NCI-H2227 treated with DMSO at 0.1 percent for 48 hours (cell line): ENCODE measurements around the gene GALNT1.

Experiments used
- DNase-seq: peaks from one replicate; lab custom pipeline; 2025; lab: John Stamatoyannopoulos, UW

Gene GALNT1

DNA sequence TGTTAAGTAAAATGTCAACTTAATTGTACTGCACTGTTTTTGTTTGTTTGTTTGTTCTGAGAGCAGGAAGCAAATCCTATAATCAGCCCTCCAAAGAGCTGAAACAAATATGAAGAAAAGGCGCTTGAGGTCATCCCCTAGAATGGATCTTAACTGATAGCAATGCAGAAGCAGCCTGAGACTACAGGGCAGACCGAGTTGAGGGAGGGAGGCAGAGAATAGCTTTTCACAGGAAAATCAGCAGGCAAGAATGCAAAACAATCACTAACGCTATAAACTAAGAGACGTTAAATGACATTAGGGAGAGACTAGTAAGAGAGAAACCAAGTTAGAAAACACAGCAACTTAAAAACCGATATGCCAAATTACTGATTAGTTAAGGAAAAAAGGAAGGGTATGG lies 37.2 kb downstream of the GALNT1 start:
- peak; percentile 15 for DNase-seq

DNA sequence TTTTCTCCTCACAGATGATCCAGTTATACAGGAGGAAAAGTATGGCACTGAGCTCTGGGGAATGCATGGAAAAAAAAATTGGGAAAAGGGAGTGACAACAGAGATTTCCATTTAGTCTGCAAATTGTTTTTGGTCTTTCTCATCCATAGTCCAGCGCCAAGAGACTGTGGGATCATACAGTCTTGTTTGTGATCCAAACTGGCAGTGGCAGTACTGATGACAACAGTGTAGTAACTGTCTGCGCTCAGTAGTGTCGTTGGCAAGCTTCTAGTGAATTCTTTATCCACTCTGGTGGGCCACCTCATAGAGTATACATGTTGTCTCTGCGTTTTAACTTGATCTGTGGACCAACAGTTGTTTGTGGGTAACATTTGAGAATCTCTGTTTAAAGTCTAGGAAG lies 37.9 kb downstream of the GALNT1 start:
- DNase-seq, result no peak

DNA sequence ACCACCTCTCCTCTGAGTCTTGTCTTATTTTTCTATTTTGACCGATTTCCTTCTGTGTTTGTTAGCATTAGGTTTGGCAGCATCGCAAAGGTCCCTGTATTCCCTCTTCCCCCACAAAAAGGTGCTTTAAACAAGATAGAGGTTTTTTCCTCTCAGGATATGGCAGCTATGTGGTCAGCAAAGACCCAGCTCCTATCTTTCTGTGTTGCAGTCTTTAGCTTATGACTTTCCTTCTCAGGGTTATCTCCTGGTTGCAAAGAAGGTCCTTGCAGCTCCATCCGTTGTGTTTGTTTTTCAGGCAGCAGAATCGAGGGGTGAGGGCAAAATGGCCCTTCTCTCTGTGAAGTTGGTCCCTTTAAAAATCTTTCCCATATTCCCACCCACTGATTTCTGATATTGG lies 38.4 kb downstream of the GALNT1 start:
- no peak for DNase-seq

DNA sequence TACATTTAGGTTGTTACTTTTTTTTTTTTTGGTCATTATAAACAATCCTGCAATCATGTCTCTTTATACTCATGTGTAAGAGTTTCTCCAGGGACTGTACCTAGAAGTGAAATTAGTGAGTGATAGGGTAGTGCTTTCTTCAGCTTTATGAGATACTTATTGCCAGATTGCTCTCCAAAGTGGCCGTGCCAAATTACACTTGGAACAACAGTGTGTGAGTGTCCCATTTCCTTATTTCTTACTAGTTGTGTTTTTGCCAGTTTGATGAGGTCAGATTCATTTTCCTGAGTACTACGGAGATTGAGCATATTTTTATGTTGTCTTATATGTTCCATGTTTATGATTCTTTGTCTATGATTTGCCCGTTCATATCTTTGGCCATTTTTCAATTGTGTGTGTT lies 39.2 kb downstream of the GALNT1 start:
- DNase-seq, result no peak

DNA sequence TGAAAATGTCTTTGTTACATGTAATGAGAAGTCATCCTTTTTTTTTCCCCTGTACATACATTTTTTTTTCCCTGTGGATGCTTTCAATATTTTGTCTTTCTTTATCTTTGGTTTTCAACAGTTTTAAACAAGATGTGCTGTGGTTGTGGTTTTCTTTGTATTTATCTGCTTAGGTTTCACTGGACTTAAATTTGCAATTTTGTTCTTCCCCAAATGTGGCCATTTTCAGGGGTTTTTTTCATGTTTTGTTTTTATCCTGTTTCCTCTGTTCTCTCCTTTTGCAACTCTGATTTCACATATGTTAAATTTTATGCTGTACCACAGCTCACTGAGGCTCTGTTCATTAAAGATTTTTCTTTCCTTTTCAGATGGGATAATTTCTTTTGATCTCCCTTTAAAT lies 41.7 kb downstream of the GALNT1 start:
- DNase-seq, result no peak

DNA sequence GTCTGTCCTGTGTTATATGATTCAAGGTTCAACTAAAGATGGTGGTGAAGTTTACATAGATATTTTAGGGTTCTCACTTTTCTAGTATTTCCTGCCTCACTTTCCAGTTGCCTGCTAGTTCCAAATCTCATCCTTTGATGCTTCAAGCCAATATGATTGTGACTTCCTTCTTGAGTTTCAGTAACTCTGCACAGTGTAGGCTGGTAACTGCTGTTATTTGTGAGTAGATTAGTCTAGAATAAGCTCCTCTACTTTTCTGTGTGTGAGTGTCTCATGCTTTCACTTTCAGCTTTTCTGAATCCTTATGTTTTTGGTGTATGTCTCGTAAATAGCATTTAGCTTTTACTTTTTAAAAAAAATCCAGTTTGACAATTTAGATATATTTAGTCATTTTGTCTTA lies 42.6 kb downstream of the GALNT1 start:
- DNase-seq, result no peak

DNA sequence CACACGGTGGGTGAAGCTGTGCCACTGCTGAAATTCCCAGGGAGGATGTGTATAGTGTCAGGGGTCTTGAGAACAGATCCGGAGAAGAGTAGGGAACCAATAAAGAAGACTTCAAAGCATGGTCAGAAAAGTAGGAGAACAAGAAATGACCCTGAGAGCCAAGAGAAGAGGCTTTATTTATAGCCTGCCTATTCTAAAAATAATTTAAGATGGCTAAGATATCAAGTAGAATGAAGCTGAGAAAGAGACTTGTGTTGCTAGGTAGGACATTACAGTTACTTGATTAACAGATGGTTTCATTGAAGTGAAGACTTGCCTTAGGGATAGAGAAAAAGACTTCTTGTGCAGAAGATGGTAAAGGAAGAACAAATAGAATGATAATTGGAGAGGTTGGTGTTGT lies 43.7 kb downstream of the GALNT1 start:
- DNase-seq, result no peak

DNA sequence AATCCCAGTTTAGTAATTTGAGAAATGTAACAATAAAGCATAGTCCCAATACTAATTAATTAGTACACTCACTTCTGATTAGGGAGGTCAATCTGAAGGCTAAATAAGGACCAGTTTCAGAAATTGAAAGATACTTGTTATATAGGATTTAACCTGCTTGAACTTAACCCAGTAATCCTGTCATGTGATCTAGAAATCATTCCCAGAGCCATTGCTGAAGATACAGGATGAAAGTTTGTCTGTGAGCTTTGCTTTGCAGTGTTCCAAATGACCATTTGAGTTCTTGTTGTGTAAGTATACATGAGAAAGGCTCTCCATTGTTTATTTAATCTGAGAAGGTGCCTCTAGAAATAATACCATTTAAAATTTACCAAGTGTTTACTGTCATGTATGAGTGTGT lies 52.2 kb downstream of the GALNT1 start:
- no peak for DNase-seq

DNA sequence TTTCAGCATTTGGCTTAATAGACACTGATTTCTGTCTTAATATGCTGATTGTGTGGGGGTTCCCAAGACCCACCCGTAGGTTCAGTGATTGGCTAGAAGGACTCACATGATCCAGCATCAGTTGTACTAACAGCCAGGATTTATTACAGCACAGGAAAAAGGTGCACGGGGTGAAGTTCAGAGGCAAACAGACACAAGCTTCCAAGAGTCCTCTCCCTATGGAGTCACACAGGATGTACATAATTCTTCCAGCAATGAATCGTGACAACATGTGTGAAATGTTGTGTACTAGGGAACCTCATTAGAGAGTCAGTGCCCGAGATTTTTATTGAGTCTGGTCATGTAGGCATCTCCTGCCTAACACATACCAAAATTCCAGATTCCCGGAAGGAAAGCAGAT lies 52.8 kb downstream of the GALNT1 start:
- no peak for DNase-seq

DNA sequence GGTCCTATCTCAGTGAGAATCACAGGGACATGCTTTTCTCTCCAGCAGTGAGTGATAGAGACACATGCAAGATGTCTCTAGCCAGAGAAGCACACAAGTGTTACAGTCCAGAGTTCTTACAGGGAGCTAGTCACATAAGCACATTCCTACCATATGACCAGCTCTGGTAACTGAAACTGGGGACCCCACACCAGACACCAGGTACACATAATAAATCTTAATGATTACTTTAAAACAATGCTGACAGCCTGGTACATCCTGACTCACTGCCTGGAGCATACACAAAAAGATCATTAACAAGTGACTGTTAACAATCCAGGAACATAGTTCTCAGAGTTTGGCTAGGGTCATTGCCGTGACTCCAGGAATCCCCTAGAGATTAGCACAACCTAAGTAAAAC lies 53.6 kb downstream of the GALNT1 start:
- no peak for DNase-seq

DNA sequence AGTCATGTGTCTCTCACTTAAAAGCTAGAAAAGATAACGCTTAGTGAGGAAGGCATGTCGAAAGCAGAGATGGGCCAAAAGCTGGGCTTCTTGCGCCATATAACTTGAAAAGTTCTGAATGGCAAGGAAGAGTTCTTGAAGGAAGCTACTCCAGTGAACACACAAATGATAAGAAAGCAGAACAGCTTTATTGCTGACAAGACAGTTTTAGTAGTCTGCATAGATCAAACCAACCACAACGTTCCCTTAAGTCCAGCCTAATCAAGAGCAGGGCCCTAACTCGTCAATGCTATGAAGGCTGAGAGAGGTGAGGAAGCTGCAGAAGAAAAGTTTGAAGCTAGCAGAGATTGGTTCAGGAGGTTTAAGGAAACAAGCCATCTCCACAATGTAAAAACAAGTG lies 55.7 kb downstream of the GALNT1 start:
- DNase-seq, result no peak

DNA sequence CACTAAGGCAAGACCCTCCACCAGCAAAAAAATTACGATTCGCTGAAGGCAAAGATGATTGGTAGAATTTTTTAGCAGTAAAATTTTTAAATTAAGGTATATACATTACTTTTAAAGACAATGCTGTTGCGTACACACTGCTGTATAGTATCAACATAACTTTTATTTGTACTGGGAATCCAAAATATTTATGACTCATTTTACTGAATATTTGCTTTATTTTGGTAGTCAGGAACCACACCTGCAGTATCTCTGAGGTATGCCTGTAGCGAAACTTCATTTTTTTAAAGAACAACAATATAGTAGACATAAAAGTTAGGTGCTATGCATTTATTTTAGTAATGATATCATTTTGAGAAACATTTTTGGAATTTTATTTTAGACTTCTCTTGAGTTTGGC lies 57.8 kb downstream of the GALNT1 start:
- no peak for DNase-seq

DNA sequence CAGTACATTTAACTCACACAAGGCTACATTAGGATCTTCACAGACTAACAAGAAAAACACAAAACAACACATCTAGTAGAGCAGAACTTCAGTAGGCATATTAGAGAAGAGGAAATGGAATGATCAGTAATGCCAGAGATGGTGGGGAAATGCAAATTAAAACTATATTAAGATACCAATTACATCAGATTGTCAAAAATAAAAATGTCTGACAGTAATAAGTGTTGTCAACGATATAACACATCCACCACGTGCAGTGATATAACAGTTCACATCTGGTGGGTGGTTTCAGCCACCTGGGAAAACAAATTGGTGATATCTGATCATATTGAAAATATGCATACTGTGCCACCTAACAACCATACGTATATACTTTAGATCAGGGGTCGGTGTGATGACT lies 59.9 kb downstream of the GALNT1 start:
- DNase-seq, result no peak

DNA sequence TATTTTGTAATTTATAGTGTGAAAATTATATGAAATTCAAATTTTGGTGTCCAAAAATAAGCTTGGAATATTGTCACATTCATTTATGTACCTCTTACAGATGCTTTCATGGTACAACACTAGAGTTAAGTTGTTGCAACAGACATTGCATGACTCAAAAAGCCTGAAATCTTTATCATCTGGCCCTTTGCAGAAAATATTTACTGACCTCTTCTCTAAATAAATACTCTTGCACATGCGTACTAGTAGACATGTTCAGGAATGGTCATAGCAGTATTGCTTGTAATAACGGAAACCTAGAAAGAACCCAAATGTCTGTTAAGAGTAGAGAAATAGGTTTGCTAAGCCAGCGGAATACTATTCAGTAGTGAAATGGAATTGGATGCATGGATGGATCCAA lies 60.4 kb downstream of the GALNT1 start:
- DNase-seq, result no peak

DNA sequence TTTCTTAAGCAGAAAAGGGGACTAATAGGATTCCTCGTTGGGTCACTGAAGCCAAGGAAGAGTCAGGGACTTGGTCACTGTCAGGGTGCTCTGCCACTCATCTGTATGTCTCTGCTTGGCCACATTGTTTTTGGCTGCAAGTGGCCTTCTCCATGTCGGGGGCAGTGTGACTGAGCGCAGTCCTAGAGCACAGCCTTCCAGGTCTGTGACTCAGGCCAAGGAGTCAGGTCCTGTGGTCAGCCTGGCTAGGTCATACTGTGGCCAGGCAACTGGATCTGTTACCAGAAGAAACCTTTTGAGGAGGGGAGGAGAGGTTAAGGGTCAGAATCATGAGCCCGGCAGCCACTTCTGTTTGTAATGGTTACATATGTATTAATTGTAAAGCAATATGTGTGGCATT lies 61.3 kb downstream of the GALNT1 start:
- DNase-seq, result no peak

DNA sequence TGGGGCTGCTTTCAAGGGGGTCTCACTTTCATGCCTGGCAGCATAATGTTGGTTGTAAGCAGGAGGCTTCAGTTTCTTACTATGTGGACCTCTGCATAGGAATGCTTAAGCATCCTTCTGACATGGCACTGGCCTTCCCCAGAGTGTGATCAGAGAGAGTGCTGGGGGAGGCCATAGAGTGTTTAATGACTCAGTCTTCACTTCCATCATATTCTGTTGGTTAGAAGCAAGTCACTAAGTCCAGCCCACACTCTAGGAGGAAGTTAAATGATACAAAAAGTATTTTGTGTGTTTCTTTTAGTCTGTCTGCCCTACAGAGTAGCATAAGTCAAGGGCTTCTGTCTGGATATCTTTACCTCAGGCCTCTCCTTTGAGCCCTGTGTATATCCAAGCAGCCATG lies 64.9 kb downstream of the GALNT1 start:
- no peak for DNase-seq

DNA sequence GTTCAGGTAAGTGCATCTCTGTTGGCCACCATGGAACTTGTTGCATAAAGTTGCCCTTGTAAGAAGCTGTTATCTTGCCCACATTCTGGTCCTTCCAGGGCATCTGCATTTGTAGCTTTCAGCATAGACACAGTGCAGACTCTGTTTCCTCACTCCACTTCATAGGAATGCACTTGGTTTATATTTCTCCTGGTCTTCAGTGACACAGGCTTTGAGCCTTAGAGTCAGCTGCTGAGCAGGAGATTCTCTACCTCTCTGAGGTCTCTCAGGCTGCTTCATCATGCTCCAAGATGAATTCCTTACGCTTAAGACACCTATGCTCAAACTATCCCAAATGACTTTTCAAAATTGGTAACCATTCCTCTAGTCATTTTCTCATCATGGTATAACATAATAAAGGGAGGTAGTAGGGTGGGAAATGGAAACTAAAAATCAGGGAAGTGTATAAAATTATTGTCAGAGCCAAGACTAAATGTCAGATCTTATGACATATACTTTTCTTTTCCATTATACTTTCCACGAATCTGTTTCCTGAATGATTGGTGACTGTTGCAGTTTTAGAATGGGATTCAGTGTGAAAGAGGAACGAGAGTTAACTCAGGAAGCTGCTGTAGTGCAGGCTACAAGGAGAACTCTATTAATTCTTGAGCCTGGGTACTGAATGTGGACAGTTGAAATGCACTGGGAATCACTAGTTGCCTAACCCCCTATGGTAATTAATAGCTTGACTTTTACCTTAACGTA lies 72.0 kb downstream of the GALNT1 start:
- DNase-seq, result no peak

DNA sequence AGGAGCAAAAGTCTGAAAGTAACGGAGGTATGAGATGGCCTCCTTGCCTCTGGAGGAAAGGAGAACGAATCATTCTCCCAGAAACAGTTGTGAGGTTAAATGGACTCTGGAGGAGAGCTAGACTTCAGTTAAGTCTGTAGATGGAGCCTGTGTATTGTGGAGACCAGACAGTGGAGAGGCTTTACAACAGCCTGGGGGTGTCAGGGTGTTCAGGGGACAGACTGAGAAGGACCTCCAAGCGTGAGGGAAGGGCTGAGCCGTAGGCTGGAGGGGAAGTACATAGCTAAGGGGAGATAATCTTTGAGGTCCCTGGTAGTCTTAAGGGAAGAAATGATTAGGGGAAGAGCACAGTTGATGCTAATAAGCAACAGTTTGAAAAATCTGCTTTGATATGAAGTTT lies 76.6 kb downstream of the GALNT1 start:
- DNase-seq, result no peak

DNA sequence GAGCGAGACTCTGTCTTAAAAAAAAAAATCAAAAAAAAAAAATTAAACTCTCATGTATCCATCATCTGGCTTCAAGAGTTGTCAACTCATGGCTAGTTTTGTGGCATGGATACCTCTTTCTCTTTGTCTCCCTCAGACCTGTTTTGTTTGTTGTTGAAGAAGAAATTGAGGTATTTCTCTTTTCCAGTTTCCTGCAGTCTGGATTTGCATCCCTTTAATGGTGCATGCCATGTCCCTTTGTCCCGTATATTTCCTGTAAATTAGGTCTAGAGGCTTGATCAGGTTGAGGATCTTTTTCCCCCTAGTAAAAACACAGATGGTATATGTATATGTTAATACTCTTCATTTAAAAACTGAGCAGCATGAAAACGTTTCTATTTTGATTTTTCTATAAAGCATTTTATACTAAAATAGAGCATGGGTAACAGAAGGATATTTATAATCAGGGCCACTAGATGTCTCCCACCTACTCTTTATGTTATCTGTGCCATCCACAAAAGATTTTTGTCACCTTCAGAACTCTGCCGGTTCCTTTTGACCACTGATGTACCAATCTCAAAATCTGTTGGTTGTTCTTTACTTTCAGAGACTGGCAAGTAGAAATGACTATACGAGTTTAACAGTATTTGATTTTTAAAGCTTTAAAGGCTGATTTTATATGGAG lies 80.1 kb downstream of the GALNT1 start:
- peak; percentile 2 for DNase-seq

DNA sequence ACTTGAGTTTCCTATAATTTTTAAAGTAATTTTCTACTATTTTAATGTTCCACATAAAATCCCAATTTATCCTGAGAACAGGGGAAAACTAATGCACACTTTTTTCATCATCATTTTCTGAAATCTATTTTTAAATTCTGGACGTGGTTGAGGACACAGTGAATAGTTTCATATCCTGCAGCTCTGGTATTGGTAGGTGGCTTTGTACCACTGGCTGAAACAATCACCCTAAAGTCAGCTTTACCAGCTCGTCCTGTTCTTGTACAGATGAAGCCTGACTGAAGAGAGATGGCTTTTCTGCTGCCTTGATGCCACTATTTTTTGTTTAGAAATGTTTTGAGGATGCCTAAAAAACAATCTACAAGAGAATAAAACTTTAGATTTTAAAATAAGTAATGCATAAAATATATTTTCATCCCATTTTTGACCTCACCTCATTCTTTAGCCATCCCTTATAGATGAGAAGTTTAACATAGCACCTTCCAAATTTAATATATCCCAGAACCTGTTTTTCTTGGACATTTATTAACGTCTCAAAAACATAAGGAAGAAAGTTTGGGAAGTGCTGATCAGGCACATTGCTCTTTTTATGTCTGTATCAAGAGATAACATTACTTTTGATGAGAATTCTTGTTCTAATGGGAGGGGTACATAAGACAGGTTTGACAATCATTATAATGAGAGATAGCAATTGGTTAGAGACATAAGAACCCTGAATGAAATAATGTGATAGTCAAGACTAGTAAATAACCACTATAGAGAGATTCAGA lies 80.9 kb downstream of the GALNT1 start:
- DNase-seq, result no peak

DNA sequence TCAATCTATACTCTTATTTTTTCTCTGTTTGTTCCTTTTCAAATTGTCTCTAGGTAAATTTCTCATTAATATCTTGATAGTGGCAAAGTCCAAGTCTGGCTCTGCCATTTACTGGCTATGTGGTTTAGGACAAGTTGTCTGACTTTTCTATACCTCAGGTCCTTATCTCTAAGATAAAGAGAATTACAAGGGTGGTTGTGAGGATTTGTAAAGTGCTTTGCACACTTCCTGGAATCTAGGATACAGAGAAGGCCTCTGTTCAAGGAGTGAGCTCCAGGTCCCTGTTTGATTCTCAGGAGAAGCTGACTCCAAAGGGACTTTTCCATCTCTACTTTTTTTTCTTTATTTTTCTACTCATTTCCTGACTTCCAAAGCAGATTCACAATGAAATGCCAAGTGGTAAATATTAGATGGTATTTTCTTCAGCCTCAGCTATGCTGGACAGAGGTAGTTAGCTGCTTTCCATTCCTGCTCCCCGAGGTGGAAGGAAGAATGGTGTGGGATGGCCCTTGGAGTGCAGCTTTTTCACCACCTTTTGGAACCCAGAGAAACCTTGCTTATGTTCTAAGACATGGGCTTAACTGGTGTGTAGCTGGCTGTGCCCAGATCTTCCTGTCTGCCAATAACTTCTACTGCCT lies 90.5 kb downstream of the GALNT1 start:
- no peak for DNase-seq

DNA sequence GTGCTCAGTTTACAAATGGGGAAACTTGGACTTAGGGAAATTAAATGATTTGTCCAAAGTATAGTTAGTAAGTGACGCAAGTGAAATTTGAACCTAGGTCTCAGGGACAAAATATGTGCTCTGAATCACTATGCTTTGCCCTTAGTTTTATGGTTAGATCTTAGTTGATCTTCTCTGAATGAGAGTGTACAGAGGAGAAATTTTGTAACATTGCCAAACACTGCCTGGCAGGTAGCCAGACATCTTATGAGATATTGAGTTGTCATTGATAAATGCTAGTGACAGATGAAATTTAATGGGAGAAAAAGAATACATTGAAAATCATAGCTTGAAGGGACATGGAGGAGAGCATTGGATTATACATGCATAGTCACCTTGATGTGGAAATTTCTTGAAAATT lies 91.4 kb downstream of the GALNT1 start:
- no peak for DNase-seq

DNA sequence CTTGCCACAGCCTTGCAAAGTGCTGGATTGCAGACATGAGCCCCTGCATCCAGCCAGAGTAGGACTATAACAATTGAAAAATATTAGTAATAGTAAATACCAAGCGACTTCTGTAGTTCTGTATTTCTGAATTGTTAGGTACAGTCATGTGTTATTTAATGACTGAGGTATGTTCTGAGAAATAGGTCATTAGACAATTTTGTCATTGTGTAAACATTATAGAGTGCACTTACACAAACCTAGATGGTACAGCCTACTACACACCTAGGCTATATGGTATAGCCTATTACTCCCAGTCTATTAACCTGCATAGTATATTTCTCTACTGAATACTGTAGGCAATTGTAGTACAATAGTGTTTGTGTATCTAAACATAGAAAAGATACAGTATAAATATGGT lies 92.1 kb downstream of the GALNT1 start:
- no peak for DNase-seq
